ENCODE results near the gene PRKCE.

PRKCE gene

DNA sequence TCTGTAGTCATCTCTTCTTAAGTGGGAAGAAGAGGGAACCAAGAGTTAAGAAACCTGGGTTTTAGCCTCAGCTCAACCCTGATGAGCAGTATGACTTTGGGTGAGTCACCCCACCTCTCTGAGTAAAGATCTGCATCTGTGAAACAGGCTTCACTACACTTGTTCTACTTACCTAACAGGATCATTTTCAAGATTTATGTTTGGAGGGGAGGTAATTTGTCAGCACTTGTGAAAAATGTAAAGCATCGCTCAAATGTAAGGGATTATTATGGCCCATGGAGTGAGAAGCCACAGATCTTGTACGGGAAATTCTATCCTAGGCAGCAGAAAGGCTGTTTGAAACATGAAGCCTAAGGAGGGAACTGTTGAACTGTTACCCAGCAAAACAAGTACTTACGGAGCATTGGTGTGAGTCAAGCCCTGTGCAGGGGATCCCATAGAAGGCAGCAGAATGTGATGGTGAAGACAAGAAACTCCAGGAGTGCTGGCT is 160.6 kb downstream of the PRKCE start:
- DNase-seq = no peak
- Histone ChIP-seq H3K27me3 (no peaks in the 10 kb centered on the region), H3K4me3 (no peak overlapping the region), H3K27ac (no peak overlapping the region), H3K36me3 (no peaks in the 10 kb centered on the region), H3K9me3 (no peaks in the 10 kb centered on the region), H3K4me1 (peaks cover 0 to 28% (median 7%) of the 10 kb centered on the region in 4 donors)
- TF ChIP-seq, protein P1, sequence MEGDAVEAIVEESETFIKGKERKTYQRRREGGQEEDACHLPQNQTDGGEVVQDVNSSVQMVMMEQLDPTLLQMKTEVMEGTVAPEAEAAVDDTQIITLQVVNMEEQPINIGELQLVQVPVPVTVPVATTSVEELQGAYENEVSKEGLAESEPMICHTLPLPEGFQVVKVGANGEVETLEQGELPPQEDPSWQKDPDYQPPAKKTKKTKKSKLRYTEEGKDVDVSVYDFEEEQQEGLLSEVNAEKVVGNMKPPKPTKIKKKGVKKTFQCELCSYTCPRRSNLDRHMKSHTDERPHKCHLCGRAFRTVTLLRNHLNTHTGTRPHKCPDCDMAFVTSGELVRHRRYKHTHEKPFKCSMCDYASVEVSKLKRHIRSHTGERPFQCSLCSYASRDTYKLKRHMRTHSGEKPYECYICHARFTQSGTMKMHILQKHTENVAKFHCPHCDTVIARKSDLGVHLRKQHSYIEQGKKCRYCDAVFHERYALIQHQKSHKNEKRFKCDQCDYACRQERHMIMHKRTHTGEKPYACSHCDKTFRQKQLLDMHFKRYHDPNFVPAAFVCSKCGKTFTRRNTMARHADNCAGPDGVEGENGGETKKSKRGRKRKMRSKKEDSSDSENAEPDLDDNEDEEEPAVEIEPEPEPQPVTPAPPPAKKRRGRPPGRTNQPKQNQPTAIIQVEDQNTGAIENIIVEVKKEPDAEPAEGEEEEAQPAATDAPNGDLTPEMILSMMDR (IDR thresholded peaks at IDR 0.05) = no peak
- intact Hi-C loops (cut with DNase I; ENCODE audit: low total_unique reads) = no loop called here

DNA sequence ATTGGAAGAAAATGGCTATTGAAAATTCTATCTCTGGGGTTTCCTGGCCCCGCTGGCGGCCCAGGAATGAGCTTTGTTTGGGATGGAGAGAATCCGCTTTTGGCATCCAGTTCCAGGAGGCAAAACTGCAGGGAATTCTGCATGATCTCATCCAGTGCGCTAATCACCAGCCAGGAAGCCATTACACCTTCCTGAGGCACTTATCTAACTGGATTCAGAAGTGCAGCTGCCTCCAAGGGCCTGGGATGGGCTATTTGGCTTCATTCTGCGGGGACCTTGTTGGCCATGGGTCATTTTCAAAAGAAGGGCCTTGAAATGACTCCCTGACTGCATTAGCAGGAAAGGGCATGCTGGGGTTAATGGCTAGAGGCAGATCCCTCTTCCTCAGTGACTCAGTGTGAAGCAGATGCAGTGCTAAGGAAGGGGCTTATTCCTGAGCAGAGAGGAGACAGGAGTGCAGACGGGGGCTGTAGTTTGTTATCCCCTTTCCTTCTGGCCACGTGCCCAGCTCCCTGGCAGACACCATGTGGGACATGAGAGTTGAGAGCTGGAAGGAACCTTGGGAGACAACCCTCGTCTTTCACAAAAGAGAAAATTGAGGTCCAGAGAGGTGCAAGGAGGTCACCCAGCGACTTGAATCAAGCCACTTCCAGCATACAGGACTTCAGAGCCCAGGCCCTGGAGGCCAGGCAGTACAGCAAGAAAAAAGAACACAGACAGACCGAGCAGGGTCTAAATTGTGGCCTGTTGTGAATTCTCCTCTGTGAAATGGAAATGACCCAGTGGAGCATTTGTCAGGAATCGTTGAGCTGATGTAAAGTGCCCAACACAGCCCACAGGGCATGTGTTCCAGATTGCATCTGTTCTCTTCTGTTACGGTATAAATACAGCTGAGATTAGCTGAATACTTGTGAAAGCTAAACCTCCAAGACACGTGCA is 161.8 kb downstream of the PRKCE start:
- H3K9me3 ChIP-seq = no peaks in the 10 kb centered on the region
- no peak overlapping the region for H3K27ac ChIP-seq
- intact Hi-C loops (cut with DNase I; ENCODE audit: low total_unique reads) = no loop called here
- peaks cover 0 to 28% (median 7%) of the 10 kb centered on the region in 4 donors for H3K4me1 ChIP-seq
- DNase-seq = no peak
- no peaks in the 10 kb centered on the region for H3K36me3 ChIP-seq
- no peak overlapping the region for H3K4me3 ChIP-seq
- H3K27me3 ChIP-seq = no peaks in the 10 kb centered on the region
- TF ChIP-seq, protein P1 (IDR thresholded peaks at IDR 0.05) = no peak

DNA sequence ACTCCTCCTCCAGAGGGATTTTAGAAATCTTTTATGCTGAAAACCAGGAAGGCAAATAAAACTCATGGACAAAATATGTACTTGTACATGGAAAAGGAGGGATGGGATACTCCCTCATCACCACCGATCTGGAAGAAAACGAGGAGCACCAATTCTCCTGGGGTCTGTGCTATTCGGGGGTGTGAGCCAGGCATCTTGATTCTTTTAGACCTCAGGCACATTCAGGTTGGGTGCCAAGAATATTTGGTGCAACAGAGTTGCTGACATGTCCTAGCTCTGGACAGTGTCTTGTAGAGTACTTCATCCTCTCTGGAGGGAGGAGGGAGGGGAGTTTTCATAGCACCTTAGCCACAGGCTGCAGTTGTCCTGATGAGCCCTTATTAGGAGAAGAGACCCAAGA is 163.0 kb downstream of the PRKCE start:
- Histone ChIP-seq H3K27ac (no peak overlapping the region), H3K36me3 (no peaks in the 10 kb centered on the region), H3K4me1 (peaks cover 0 to 32% (median 7%) of the 10 kb centered on the region in 4 donors), H3K9me3 (no peaks in the 10 kb centered on the region), H3K27me3 (no peaks in the 10 kb centered on the region), H3K4me3 (no peak overlapping the region)
- intact Hi-C loops (cut with DNase I; ENCODE audit: low total_unique reads) = no loop called here
- TF ChIP-seq, protein P1 (IDR thresholded peaks at IDR 0.05) = no peak
- no peak for DNase-seq

DNA sequence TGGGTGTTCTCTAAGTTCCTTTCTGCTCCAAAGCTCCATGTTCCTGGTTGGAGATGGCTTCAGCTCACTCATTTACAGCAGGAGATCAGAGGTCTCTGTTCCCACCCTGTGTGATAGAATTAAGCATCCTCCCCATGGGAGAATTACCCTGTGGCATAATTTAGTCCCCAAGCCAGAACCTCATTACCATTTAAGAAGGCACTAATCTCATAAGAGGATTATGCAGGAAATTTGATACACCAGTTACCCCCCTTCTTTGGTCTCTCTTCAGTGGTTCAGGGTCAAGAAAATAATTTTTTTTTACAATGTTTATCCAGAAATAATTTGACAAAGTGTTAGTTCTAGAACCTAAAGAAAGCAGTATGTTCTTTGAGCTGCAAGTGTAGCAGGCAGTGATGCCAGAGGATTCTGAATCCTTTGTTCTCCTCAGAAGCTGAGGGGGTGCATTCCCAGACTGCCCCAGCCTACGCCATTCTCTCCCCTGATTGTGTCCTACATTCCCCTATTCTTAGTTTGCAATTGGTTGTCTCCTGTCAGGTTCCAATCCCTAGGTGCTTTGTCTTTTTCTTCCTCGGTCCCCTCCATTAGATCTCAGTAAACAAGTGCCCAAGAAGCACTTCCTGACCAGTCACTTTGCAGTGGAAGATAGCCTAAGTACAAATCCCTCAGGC is 163.6 kb downstream of the PRKCE start:
- DNase-seq = no peak
- Histone ChIP-seq H3K27me3 (no peaks in the 10 kb centered on the region), H3K27ac (no peak overlapping the region), H3K4me1 (peaks cover 0 to 32% (median 7%) of the 10 kb centered on the region in 4 donors), H3K9me3 (no peaks in the 10 kb centered on the region), H3K36me3 (no peaks in the 10 kb centered on the region), H3K4me3 (no peak overlapping the region)
- intact Hi-C loops (cut with DNase I; ENCODE audit: low total_unique reads) = no loop called here
- TF ChIP-seq, protein P1 (IDR thresholded peaks at IDR 0.05) = no peak

DNA sequence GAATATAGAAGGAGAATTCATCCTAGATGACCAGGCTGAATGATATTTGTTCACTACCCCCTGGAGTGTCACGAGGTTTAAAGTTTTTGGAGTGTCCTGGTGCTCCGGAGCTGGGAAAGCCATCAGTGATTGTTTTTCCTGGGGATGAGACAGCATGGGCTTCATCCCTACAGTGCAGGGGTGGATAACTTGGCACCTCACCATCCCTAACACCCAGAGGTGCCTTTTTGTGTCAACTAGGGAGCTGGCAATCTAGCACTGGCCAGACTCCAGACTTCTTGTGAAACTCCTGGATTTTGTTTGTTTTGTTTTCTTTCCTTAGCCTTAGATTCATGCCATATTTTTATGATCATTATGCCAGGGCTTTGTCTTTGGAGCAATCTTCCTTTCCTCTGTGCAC is 164.8 kb downstream of the PRKCE start:
- Histone ChIP-seq H3K36me3 (no peaks in the 10 kb centered on the region), H3K4me1 (peaks cover 0 to 34% (median 9%) of the 10 kb centered on the region in 4 donors), H3K27ac (peak overlapping the region in 1 of 2 donors; percentile 27), H3K4me3 (no peak overlapping the region), H3K27me3 (no peaks in the 10 kb centered on the region), H3K9me3 (no peaks in the 10 kb centered on the region)
- peak; percentile 47 to 73 for DNase-seq
- TF ChIP-seq, protein P1 (IDR thresholded peaks at IDR 0.05) = no peak
- intact Hi-C loops (cut with DNase I; ENCODE audit: low total_unique reads) = no loop called here
